H9 (cell line): Measurements from ENCODE around the gene OSBPL10. TPM values are rescaled to one million over a fixed set of nuclear protein-coding genes. Genes with fewer than 3 reads are reported as not detected.

Source experiments
- DNase-seq: peaks from one replicate; pipeline ENCODE4 v3.0.0-alpha.2; 2017
- H2AFZ ChIP-seq: one replicate; pipeline ENCODE4 v1.6.1; 2013; ENCODE audit warnings: mild to moderate bottlenecking, low read length, control low read depth, moderate library complexity
- H2AK5ac ChIP-seq: 2 replicates; pipeline ENCODE4 v1.6.1; 2013; ENCODE audit warnings: low read length, control low read depth, mixed read lengths; ENCODE audit not compliant: insufficient read length
- H2BK120ac ChIP-seq: one replicate; pipeline ENCODE4 v1.6.1; 2013; ENCODE audit warnings: low read depth, mild to moderate bottlenecking, low read length, control low read depth, inconsistent platforms; ENCODE audit not compliant: poor library complexity, severe bottlenecking
- H2BK12ac ChIP-seq: 2 replicates; pipeline ENCODE4 v1.6.1; 2013; ENCODE audit warnings: low read length, control low read depth, mixed read lengths, low read depth; ENCODE audit not compliant: insufficient read length
- H2BK15ac ChIP-seq: 2 replicates; pipeline ENCODE4 v1.6.1; 2013; ENCODE audit warnings: low read depth, low read length, control low read depth
- H2BK20ac ChIP-seq: one replicate; pipeline ENCODE4 v1.6.1; 2013; ENCODE audit warnings: low read depth, mild to moderate bottlenecking, low read length, control low read depth, inconsistent platforms; ENCODE audit not compliant: poor library complexity, severe bottlenecking
- H2BK5ac ChIP-seq: 2 replicates; pipeline ENCODE4 v1.6.1; 2013; ENCODE audit warnings: low read length, control low read depth, mixed read lengths; ENCODE audit not compliant: insufficient read length
- H3K14ac ChIP-seq: 2 replicates; pipeline ENCODE4 v1.6.1; 2013; ENCODE audit warnings: low read length, control low read depth; ENCODE audit not compliant: insufficient read depth
- H3K18ac ChIP-seq: 2 replicates; pipeline ENCODE4 v1.6.1; 2013; ENCODE audit warnings: low read depth, mild to moderate bottlenecking, mixed read lengths, low read length, control low read depth; ENCODE audit not compliant: insufficient read length
- H3K23ac ChIP-seq: 2 replicates; pipeline ENCODE4 v1.6.1; 2013; ENCODE audit warnings: low read length, control low read depth, mixed read lengths, low read depth; ENCODE audit not compliant: insufficient read length
- H3K23me2 ChIP-seq: 2 replicates; pipeline ENCODE4 v1.6.1; 2013; ENCODE audit warnings: low read depth, mild to moderate bottlenecking, mixed read lengths, low read length, control low read depth; ENCODE audit not compliant: insufficient read length, poor library complexity, severe bottlenecking
- H3K27ac ChIP-seq: 2 replicates; pipeline ENCODE4 v1.5.1; 2013; ENCODE audit warnings: low read length, control low read depth, mixed read lengths, low read depth; ENCODE audit not compliant: insufficient read length
- H3K27me3 ChIP-seq: 2 replicates; pipeline ENCODE4 v1.6.1; 2013; ENCODE audit warnings: low read length, control low read depth, inconsistent platforms; ENCODE audit not compliant: insufficient read depth
- H3K4ac ChIP-seq: 2 replicates; pipeline ENCODE4 v1.6.1; 2013; ENCODE audit warnings: low read depth, mild to moderate bottlenecking, control low read depth, inconsistent platforms, low read length, moderate library complexity
- H3K4me1 ChIP-seq: 2 replicates; pipeline ENCODE4 v1.6.1; 2013; ENCODE audit warnings: low read length, control low read depth, inconsistent platforms; ENCODE audit not compliant: insufficient read depth
- H3K4me2 ChIP-seq: 2 replicates; pipeline ENCODE4 v1.6.1; 2013; ENCODE audit warnings: low read length, control low read depth, mixed read lengths; ENCODE audit not compliant: insufficient read length, insufficient read depth
- H3K56ac ChIP-seq: 2 replicates; pipeline ENCODE4 v1.6.1; 2013; ENCODE audit warnings: low read depth, mild to moderate bottlenecking, mixed read lengths, low read length, control low read depth; ENCODE audit not compliant: insufficient read length
- H3K79me1 ChIP-seq: 2 replicates; pipeline ENCODE4 v1.6.1; 2013; ENCODE audit warnings: low read depth, mild to moderate bottlenecking, moderate library complexity, low read length, control low read depth, inconsistent platforms; ENCODE audit not compliant: insufficient read depth, poor library complexity, severe bottlenecking
- H3K79me2 ChIP-seq: 2 replicates; pipeline ENCODE4 v1.6.1; 2013; ENCODE audit warnings: low read length, control low read depth, inconsistent platforms; ENCODE audit not compliant: insufficient read depth
- H3K9ac ChIP-seq: 2 replicates; pipeline ENCODE4 v1.6.1; 2013; ENCODE audit warnings: low read length, control low read depth, mixed read lengths; ENCODE audit not compliant: insufficient read length; ENCODE audit errors: extremely low read depth
- H3K9me3 ChIP-seq: one replicate; pipeline ENCODE4 v1.6.1; 2013; ENCODE audit warnings: low read depth, low read length, inconsistent platforms; ENCODE audit not compliant: control insufficient read depth
- H3T11ph ChIP-seq: one replicate; pipeline ENCODE4 v1.6.1; 2013; ENCODE audit warnings: mild to moderate bottlenecking, low read length, control low read depth, inconsistent platforms
- H4K20me1 ChIP-seq: one replicate; pipeline ENCODE4 v1.6.1; 2013; ENCODE audit not compliant: control insufficient read depth, insufficient read length, insufficient read depth
- H4K5ac ChIP-seq: 2 replicates; pipeline ENCODE4 v1.6.1; 2013; ENCODE audit warnings: low read depth, mild to moderate bottlenecking, mixed read lengths, low read length, control low read depth; ENCODE audit not compliant: insufficient read length
- H4K8ac ChIP-seq: replicated peaks from 2 replicates; pipeline ENCODE4 v1.6.1; 2013; ENCODE audit warnings: low read length, control low read depth, mixed read lengths, low read depth; ENCODE audit not compliant: insufficient read length
- H4K91ac ChIP-seq: 2 replicates; pipeline ENCODE4 v1.6.1; 2013; ENCODE audit warnings: low read depth, mild to moderate bottlenecking, moderate library complexity, mixed read lengths, low read length, control low read depth; ENCODE audit not compliant: insufficient read length
- H3K27ac Mint-ChIP-seq, 3 experiments: 2 replicates in 2 of 3; 3 replicates in 1 of 3; pipeline ENCODE4 v1.8.0; 2020 to 2021; ENCODE audit warnings: mixed read lengths in 3 of 3, mild to moderate bottlenecking in 1 of 3, moderate library complexity in 1 of 3
- H3K27me3 Mint-ChIP-seq: 2 replicates; pipeline ENCODE4 v1.8.0; 2021; ENCODE audit warnings: low read depth, mild to moderate bottlenecking, moderate library complexity, mixed read lengths
- H3K36me3 Mint-ChIP-seq, 3 experiments: 2 replicates in 2 of 3; 3 replicates in 1 of 3; pipeline ENCODE4 v1.8.0; 2020 to 2021; ENCODE audit warnings: low read depth in 3 of 3, mixed read lengths in 3 of 3; ENCODE audit not compliant: insufficient read depth in 1 of 3
- H3K4me1 Mint-ChIP-seq, 2 experiments: 2 replicates each; pipeline ENCODE4 v1.8.0; 2020; ENCODE audit warnings: mixed read lengths in 2 of 2
- H3K4me3 Mint-ChIP-seq, 2 experiments: 2 replicates in 1 of 2; 3 replicates in 1 of 2; pipeline ENCODE4 v1.8.0; 2020 to 2021; ENCODE audit warnings: mild to moderate bottlenecking in 2 of 2, mixed read lengths in 2 of 2, moderate library complexity in 1 of 2
- H3K9me3 Mint-ChIP-seq, 2 experiments: 2 replicates in 1 of 2; 3 replicates in 1 of 2; pipeline ENCODE4 v1.8.0; 2020; ENCODE audit warnings: mild to moderate bottlenecking in 2 of 2, mixed read lengths in 2 of 2, moderate library complexity in 1 of 2
- WGBS: extraction: QIAGEN DNeasy Blood & Tissue Kit; methylation state at CpG from one replicate; pipeline ENCODE4 v1.1.7; 2013; ENCODE audit warnings: missing lambda C conversion rate, low lambda C conversion rate, mixed read lengths; ENCODE audit not compliant: insufficient read length; ENCODE audit errors: extremely low coverage; 5-methylcytosine and 5-hydroxymethylcytosine counted together
- total RNA-seq: library from RNA; stranded (reverse); gene quantifications from 2 replicates; pipeline ENCODE4 v1.2.1, GENCODE V29; 2021
- TF ChIP-seq, protein P1 (sequence below): fragments of 200-600 bp; sonication (generic); conservative IDR thresholded peaks from 3 replicates; pipeline ENCODE4 v1.8.0; 2021; ENCODE audit warnings: antibody characterized with exemption, mild to moderate bottlenecking

OSBPL10 gene
- total RNA-seq, 1 experiment from 2014 or later = 42.7 TPM

DNA sequence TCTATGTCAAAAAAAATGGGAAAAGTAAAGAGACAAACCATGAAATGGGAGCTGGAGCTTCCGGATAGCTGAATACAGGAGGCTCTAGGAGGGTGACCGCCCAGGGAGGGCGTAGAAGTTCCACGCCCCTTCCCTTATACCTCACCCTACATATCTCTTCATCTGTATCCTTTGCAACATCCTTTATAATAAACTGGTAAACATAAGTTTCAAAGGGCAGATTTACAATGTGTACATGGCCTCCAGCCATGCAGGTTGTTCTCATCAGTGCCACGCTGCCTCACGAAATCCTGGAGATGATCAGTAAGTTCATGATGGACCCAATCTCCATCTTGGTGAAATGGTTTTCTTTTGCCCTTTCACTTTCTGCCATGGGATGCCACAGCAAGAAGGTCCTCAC, 121.8 kb downstream of the OSBPL10 start:
- Mint-ChIP-seq H3K27ac (no peak overlapping the region), H3K9me3 (no peaks in the 10 kb centered on the region), H3K36me3 (peaks cover 5 to 11% (median 8%) of the 10 kb centered on the region in 3 experiments), H3K4me3 (no peak overlapping the region), H3K27me3 (no peaks in the 10 kb centered on the region), H3K4me1 (peaks cover 0 to 7% of the 10 kb centered on the region in 2 experiments; a peak in 2 of 4 replicates)
- H2BK12ac ChIP-seq = no peak overlapping the region
- H2BK20ac ChIP-seq = no peak overlapping the region
- H3K56ac ChIP-seq = no peak overlapping the region
- H3K14ac ChIP-seq = no peak overlapping the region
- no peak overlapping the region for H3K18ac ChIP-seq
- no peak overlapping the region for H2BK5ac ChIP-seq
- H3K4me2 ChIP-seq = no peak overlapping the region
- H2AK5ac ChIP-seq = no peak overlapping the region
- TF ChIP-seq, protein P1, sequence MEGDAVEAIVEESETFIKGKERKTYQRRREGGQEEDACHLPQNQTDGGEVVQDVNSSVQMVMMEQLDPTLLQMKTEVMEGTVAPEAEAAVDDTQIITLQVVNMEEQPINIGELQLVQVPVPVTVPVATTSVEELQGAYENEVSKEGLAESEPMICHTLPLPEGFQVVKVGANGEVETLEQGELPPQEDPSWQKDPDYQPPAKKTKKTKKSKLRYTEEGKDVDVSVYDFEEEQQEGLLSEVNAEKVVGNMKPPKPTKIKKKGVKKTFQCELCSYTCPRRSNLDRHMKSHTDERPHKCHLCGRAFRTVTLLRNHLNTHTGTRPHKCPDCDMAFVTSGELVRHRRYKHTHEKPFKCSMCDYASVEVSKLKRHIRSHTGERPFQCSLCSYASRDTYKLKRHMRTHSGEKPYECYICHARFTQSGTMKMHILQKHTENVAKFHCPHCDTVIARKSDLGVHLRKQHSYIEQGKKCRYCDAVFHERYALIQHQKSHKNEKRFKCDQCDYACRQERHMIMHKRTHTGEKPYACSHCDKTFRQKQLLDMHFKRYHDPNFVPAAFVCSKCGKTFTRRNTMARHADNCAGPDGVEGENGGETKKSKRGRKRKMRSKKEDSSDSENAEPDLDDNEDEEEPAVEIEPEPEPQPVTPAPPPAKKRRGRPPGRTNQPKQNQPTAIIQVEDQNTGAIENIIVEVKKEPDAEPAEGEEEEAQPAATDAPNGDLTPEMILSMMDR = no peak
- H3K9me3 ChIP-seq = no peaks in the 10 kb centered on the region
- no peak overlapping the region for H3K23ac ChIP-seq
- no peak overlapping the region for H4K91ac ChIP-seq
- no peak overlapping the region for H3K27ac ChIP-seq
- no peaks in the 10 kb centered on the region for H3K23me2 ChIP-seq
- H4K5ac ChIP-seq = no peak overlapping the region
- H3K79me2 ChIP-seq = peaks cover 3% of the 10 kb centered on the region; the same call in 1 of the 2 replicates
- no peak overlapping the region for H3K4ac ChIP-seq
- H2AFZ ChIP-seq = no peak overlapping the region
- no peak overlapping the region for H4K8ac ChIP-seq
- no peaks in the 10 kb centered on the region for H3K27me3 ChIP-seq
- no peak overlapping the region for H3T11ph ChIP-seq
- H3K79me1 ChIP-seq = peaks cover 5% of the 10 kb centered on the region
- no CpG with 5 or more reads among the region's 6 CpGs for WGBS
- H3K4me1 ChIP-seq = no peaks in the 10 kb centered on the region; the same call in 1 of the 2 replicates
- no peaks in the 10 kb centered on the region for H4K20me1 ChIP-seq
- H2BK120ac ChIP-seq = no peak overlapping the region
- H3K9ac ChIP-seq = no peak overlapping the region
- no peak overlapping the region for H2BK15ac ChIP-seq
- DNase-seq = no peak
